ENCODE data around the gene ONECUT2. TPM values are rescaled to one million over a fixed set of nuclear protein-coding genes. Genes with fewer than 3 reads are reported as not detected.

Gene ONECUT2
- total RNA-seq, 4 donors from 2014 or later, result under 0.01 TPM; not detected in 3

GRCh38 chr18:57431467-57432080 is 3.6 kb upstream of the ONECUT2 start:
- H3K36me3 ChIP-seq, result peaks cover 0 to 5% (median 0%) of the 10 kb centered on the region in 3 donors
- no peak for DNase-seq (ENCODE audit: low spot score in 2 of 2)
- no peak overlapping the region for H3K4me3 ChIP-seq
- TF ChIP-seq CTCF (IDR thresholded peaks at IDR 0.05) (no peak), EP300 (IDR thresholded peaks at IDR 0.05) (no peak), POLR2A (IDR thresholded peaks at IDR 0.05) (no peak)
- H3K4me1 ChIP-seq, result peaks cover 0 to 59% (median 10%) of the 10 kb centered on the region in 4 donors
- peaks cover 0 to 94% of the 10 kb centered on the region in 2 donors for H3K27me3 ChIP-seq
- no peak overlapping the region for H3K27ac ChIP-seq
- WGBS, 2 donors, result 7 to 8% methylated on average over 12 of the region's 12 CpGs
- H3K9me3 ChIP-seq, result peaks cover 0 to 17% (median 0%) of the 10 kb centered on the region in 4 donors

- WGBS, 2 donors, result 17 to 19% methylated on average over 4 of the region's 4 CpGs
- Histone ChIP-seq H3K4me1 (peaks cover 0 to 65% (median 10%) of the 10 kb centered on the region in 4 donors), H3K4me3 (no peak overlapping the region), H3K27ac (no peak overlapping the region), H3K9me3 (peaks cover 0 to 17% (median 0%) of the 10 kb centered on the region in 4 donors), H3K36me3 (peaks cover 0 to 5% (median 0%) of the 10 kb centered on the region in 3 donors), H3K27me3 (peaks cover 0 to 94% of the 10 kb centered on the region in 2 donors)
- no peak for TF ChIP-seq CTCF (IDR thresholded peaks at IDR 0.05)
- TF ChIP-seq POLR2A (IDR thresholded peaks at IDR 0.05), result no peak
- no peak for DNase-seq (ENCODE audit: low spot score in 2 of 2)
These were observed 3.0 kb upstream of the ONECUT2 start for GRCh38 chr18:57432140-57432539.

GRCh38 chr18:57432751-57433400 is 2.3 kb upstream of the ONECUT2 start:
- peaks cover 0 to 94% of the 10 kb centered on the region in 2 donors for H3K27me3 ChIP-seq

GRCh38 chr18:57433482-57433881 is 1.7 kb upstream of the ONECUT2 start:
- peaks cover 0 to 4% (median 0%) of the 10 kb centered on the region in 3 donors for H3K36me3 ChIP-seq

More at GRCh38 chr18:57432751-57433400, 2.3 kb upstream of the ONECUT2 start:
- no peak for DNase-seq (ENCODE audit: low spot score in 2 of 2)
- Histone ChIP-seq H3K4me1 (peaks cover 0 to 66% (median 15%) of the 10 kb centered on the region in 4 donors), H3K9me3 (peaks cover 0 to 12% (median 0%) of the 10 kb centered on the region in 4 donors), H3K36me3 (peaks cover 0 to 5% (median 0%) of the 10 kb centered on the region in 3 donors), H3K27ac (no peak overlapping the region), H3K4me3 (no peak overlapping the region)
- TF ChIP-seq POLR2A (IDR thresholded peaks at IDR 0.05) (no peak), EP300 (IDR thresholded peaks at IDR 0.05) (no peak), CTCF (IDR thresholded peaks at IDR 0.05) (no peak)
- WGBS, 2 donors, result 3 to 4% methylated on average over 9 of the region's 9 CpGs

More at GRCh38 chr18:57433482-57433881, 1.7 kb upstream of the ONECUT2 start:
- peaks cover 0 to 94% of the 10 kb centered on the region in 2 donors for H3K27me3 ChIP-seq
- H3K4me1 ChIP-seq, result peaks cover 0 to 68% (median 21%) of the 10 kb centered on the region in 4 donors
- DNase-seq (ENCODE audit: low spot score in 2 of 2), result no peak
- no peak overlapping the region for H3K27ac ChIP-seq
- 3 to 4% methylated on average over 6 of the region's 6 CpGs for WGBS, 2 donors
- peaks cover 0 to 6% (median 0%) of the 10 kb centered on the region in 4 donors for H3K9me3 ChIP-seq
- no peak overlapping the region for H3K4me3 ChIP-seq
- no peak for TF ChIP-seq POLR2A (IDR thresholded peaks at IDR 0.05)
- no peak for TF ChIP-seq EP300 (IDR thresholded peaks at IDR 0.05)
- TF ChIP-seq CTCF (IDR thresholded peaks at IDR 0.05), result no peak

All from tibial nerve (tissue), 4 donors.